Measurements from ENCODE around the gene TIGD4.

The TIGD4 gene

GRCh38 chr4:152777488-152777887, 2.0 kb downstream of the TIGD4 start:
- no peak for TF ChIP-seq REST (IDR thresholded peaks at IDR 0.05; ENCODE audit: low read depth)

- TF ChIP-seq NFIC (IDR thresholded peaks at IDR 0.05) = no peak
Measured at GRCh38 chr4:152776352-152776751, 3.2 kb downstream of the TIGD4 start.

GRCh38 chr4:152773953-152774352, 5.6 kb downstream of the TIGD4 start:
- no peak for TF ChIP-seq YY1 (IDR thresholded peaks at IDR 0.05; ENCODE audit: low read depth)
- TF ChIP-seq ZBTB7A (IDR thresholded peaks at IDR 0.05; ENCODE audit: low read depth) = no peak
- no peak for TF ChIP-seq USF1 (IDR thresholded peaks at IDR 0.05)
- TF ChIP-seq CREB1 (IDR thresholded peaks at IDR 0.05; ENCODE audit: low read depth) = no peak
- TF ChIP-seq FOXM1 (IDR thresholded peaks at IDR 0.05; ENCODE audit: borderline replicate concordance, low read depth) = no peak
- no peak for TF ChIP-seq CEBPB (IDR thresholded peaks at IDR 0.05)
- TF ChIP-seq TAF1 (IDR thresholded peaks at IDR 0.05; ENCODE audit: low read depth) = no peak
- no peak for TF ChIP-seq EP300 (IDR thresholded peaks at IDR 0.05; ENCODE audit: borderline replicate concordance)
- TF ChIP-seq NFIC (IDR thresholded peaks at IDR 0.05) = no peak

GRCh38 chr4:152773339-152773738, 6.2 kb downstream of the TIGD4 start:
- TF ChIP-seq YY1 (IDR thresholded peaks at IDR 0.05; ENCODE audit: low read depth) = no peak
- TF ChIP-seq FOXM1 (IDR thresholded peaks at IDR 0.05; ENCODE audit: borderline replicate concordance, low read depth) = no peak
- no peak for TF ChIP-seq TEAD4 (IDR thresholded peaks at IDR 0.05)
- TF ChIP-seq EP300 (IDR thresholded peaks at IDR 0.05; ENCODE audit: borderline replicate concordance) = no peak
- no peak for TF ChIP-seq NFIC (IDR thresholded peaks at IDR 0.05)
- no peak for TF ChIP-seq REST (IDR thresholded peaks at IDR 0.05; ENCODE audit: low read depth)
- TF ChIP-seq ZBTB7A (IDR thresholded peaks at IDR 0.05; ENCODE audit: low read depth) = no peak
- TF ChIP-seq RAD21 (IDR thresholded peaks at IDR 0.05; ENCODE audit: low read depth) = no peak
- TF ChIP-seq EGR1 (IDR thresholded peaks at IDR 0.05) = no peak
- no peak for TF ChIP-seq TCF12 (IDR thresholded peaks at IDR 0.05; ENCODE audit: low read depth)
- no peak for TF ChIP-seq MAX (IDR thresholded peaks at IDR 0.05)

- TF ChIP-seq TCF12 (IDR thresholded peaks at IDR 0.05; ENCODE audit: low read depth) (no peak), CEBPB (IDR thresholded peaks at IDR 0.05) (no peak), MAX (IDR thresholded peaks at IDR 0.05) (no peak), ZBTB7A (IDR thresholded peaks at IDR 0.05; ENCODE audit: low read depth) (no peak), EP300 (IDR thresholded peaks at IDR 0.05; ENCODE audit: borderline replicate concordance) (no peak)
Measured at GRCh38 chr4:152771741-152772533, 7.6 kb downstream of the TIGD4 start.

- no peak for TF ChIP-seq TCF12 (IDR thresholded peaks at IDR 0.05; ENCODE audit: low read depth)
- TF ChIP-seq EP300 (IDR thresholded peaks at IDR 0.05; ENCODE audit: borderline replicate concordance) = no peak
- TF ChIP-seq RAD21 (IDR thresholded peaks at IDR 0.05; ENCODE audit: low read depth) = no peak
Measured at GRCh38 chr4:152763796-152764195, 15.7 kb downstream of the TIGD4 start.

- no peak for TF ChIP-seq YY1 (IDR thresholded peaks at IDR 0.05; ENCODE audit: low read depth)
- TF ChIP-seq TCF12 (IDR thresholded peaks at IDR 0.05; ENCODE audit: low read depth) = no peak
- no peak for TF ChIP-seq TEAD4 (IDR thresholded peaks at IDR 0.05)
- TF ChIP-seq RAD21 (IDR thresholded peaks at IDR 0.05; ENCODE audit: low read depth) = no peak
- TF ChIP-seq TAF1 (IDR thresholded peaks at IDR 0.05; ENCODE audit: low read depth) = no peak
- TF ChIP-seq REST (IDR thresholded peaks at IDR 0.05; ENCODE audit: low read depth) = no peak
- TF ChIP-seq USF1 (IDR thresholded peaks at IDR 0.05) = no peak
- no peak for TF ChIP-seq EP300 (IDR thresholded peaks at IDR 0.05; ENCODE audit: borderline replicate concordance)
- no peak for TF ChIP-seq CREB1 (IDR thresholded peaks at IDR 0.05; ENCODE audit: low read depth)
- TF ChIP-seq CEBPB (IDR thresholded peaks at IDR 0.05) = no peak
- TF ChIP-seq MAX (IDR thresholded peaks at IDR 0.05) = no peak
Measured at GRCh38 chr4:152748619-152749018, 30.9 kb downstream of the TIGD4 start.
